Prostate gland (tissue), 2 donors: Measurements from ENCODE around the gene KRTAP10-6.

Experiments used
- POLR2A ChIP-seq: fragments of 450-650 bp; IDR thresholded peaks from one replicate; pipeline ENCODE4 v1.6.1; 2016; ENCODE audit warnings: antibody characterized with exemption, mild to moderate bottlenecking
- POLR2AphosphoS5 ChIP-seq: sonication (generic); formaldehyde crosslinking; IDR thresholded peaks from one replicate; pipeline ENCODE4 v1.6.1; 2017; ENCODE audit warnings: antibody characterized with exemption
- TF ChIP-seq, protein P1 (sequence below), 4 experiments: fragments of 200-600 bp in 2 of 4; fragments of 450-650 bp in 2 of 4; sonication (generic) in 2 of 4; IDR thresholded peaks; 1 replicate in 3 of 4; 2 replicates in 1 of 4; pipeline ENCODE4 v1.5.1; 2016 to 2019; ENCODE audit warnings: antibody characterized with exemption in 4 of 4, mild to moderate bottlenecking in 2 of 4, moderate library complexity in 2 of 4

DNA sequence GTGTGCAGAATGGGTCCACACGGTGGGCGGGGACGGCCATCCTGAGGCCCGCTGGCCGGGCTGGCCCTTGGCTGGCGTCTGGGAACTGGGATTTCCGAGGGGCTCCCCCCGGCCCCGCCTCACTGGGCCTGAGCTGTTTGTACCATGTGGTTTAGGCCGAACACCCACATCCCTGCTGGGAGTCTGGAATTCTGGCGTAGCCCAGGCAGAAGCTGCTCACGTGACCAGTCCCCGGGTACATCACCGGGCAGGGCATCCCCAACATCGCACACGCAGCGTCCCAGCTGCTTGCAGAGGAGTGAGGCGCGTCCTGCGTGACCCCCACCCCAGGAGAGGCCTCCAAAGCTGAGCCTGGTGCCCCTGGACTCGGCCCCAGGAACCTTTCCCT lies 10.2 kb upstream of the KRTAP10-6 start:
- TF ChIP-seq, protein P1, sequence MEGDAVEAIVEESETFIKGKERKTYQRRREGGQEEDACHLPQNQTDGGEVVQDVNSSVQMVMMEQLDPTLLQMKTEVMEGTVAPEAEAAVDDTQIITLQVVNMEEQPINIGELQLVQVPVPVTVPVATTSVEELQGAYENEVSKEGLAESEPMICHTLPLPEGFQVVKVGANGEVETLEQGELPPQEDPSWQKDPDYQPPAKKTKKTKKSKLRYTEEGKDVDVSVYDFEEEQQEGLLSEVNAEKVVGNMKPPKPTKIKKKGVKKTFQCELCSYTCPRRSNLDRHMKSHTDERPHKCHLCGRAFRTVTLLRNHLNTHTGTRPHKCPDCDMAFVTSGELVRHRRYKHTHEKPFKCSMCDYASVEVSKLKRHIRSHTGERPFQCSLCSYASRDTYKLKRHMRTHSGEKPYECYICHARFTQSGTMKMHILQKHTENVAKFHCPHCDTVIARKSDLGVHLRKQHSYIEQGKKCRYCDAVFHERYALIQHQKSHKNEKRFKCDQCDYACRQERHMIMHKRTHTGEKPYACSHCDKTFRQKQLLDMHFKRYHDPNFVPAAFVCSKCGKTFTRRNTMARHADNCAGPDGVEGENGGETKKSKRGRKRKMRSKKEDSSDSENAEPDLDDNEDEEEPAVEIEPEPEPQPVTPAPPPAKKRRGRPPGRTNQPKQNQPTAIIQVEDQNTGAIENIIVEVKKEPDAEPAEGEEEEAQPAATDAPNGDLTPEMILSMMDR (IDR thresholded peaks at IDR 0.05): no peak
- no peak for TF ChIP-seq POLR2AphosphoS5
- no peak for TF ChIP-seq POLR2A
